Nephron (organoid): Measurements from ENCODE around the gene CDYL.
A peak's percentile ranks its signal among the peaks of the same experiment; 100 is the strongest.

ENCODE experiments used
- H3K27ac Mint-ChIP-seq, 3 experiments: 2 replicates each; pipeline ENCODE4 v1.8.0; 2020; ENCODE audit warnings: mixed read lengths in 3 of 3, mild to moderate bottlenecking in 2 of 3, moderate library complexity in 1 of 3
- H3K27me3 Mint-ChIP-seq: 2 replicates; pipeline ENCODE4 v1.8.0; 2021; ENCODE audit warnings: low read depth, mild to moderate bottlenecking, moderate library complexity, mixed read lengths
- H3K36me3 Mint-ChIP-seq: 2 replicates; pipeline ENCODE4 v1.8.0; 2020; ENCODE audit warnings: low read depth, mixed read lengths
- H3K4me1 Mint-ChIP-seq: 2 replicates; pipeline ENCODE4 v1.8.0; 2020; ENCODE audit warnings: mixed read lengths
- H3K4me3 Mint-ChIP-seq, 3 experiments: 2 replicates each; pipeline ENCODE4 v1.8.0; 2020; ENCODE audit warnings: mild to moderate bottlenecking in 3 of 3, mixed read lengths in 3 of 3, moderate library complexity in 2 of 3
- H3K9me3 Mint-ChIP-seq: 2 replicates; pipeline ENCODE4 v1.8.0; 2020; ENCODE audit warnings: mixed read lengths
- TF ChIP-seq, protein P1 (sequence below), 3 experiments: fragments of 200-600 bp; sonication (generic); IDR thresholded peaks; one replicate each; pipeline ENCODE4 v1.5.0; 2021; ENCODE audit warnings: antibody characterized with exemption in 3 of 3; ENCODE audit not compliant: unreplicated experiment in 3 of 3

Gene CDYL

GRCh38 chr6:4935975-4936680 lies 159.9 kb downstream of the CDYL start:
- H3K4me1 Mint-ChIP-seq, result peaks cover 45% of the 10 kb centered on the region
- TF ChIP-seq, protein P1, sequence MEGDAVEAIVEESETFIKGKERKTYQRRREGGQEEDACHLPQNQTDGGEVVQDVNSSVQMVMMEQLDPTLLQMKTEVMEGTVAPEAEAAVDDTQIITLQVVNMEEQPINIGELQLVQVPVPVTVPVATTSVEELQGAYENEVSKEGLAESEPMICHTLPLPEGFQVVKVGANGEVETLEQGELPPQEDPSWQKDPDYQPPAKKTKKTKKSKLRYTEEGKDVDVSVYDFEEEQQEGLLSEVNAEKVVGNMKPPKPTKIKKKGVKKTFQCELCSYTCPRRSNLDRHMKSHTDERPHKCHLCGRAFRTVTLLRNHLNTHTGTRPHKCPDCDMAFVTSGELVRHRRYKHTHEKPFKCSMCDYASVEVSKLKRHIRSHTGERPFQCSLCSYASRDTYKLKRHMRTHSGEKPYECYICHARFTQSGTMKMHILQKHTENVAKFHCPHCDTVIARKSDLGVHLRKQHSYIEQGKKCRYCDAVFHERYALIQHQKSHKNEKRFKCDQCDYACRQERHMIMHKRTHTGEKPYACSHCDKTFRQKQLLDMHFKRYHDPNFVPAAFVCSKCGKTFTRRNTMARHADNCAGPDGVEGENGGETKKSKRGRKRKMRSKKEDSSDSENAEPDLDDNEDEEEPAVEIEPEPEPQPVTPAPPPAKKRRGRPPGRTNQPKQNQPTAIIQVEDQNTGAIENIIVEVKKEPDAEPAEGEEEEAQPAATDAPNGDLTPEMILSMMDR (IDR thresholded peaks at IDR 0.05; ENCODE audit: unreplicated experiment in 3 of 3), result no peak
- peaks cover 11% of the 10 kb centered on the region for H3K36me3 Mint-ChIP-seq
- no peaks in the 10 kb centered on the region for H3K9me3 Mint-ChIP-seq
- no peaks in the 10 kb centered on the region for H3K27me3 Mint-ChIP-seq
- no peak overlapping the region for H3K4me3 Mint-ChIP-seq
- H3K27ac Mint-ChIP-seq, result peak overlapping the region in 2 of 3 experiments; percentile 72 to 86

- Mint-ChIP-seq H3K4me1 (peaks cover 45% of the 10 kb centered on the region), H3K9me3 (no peaks in the 10 kb centered on the region), H3K4me3 (no peak overlapping the region), H3K27ac (peak overlapping the region in 2 of 3 experiments; percentile 72 to 86), H3K36me3 (peaks cover 11% of the 10 kb centered on the region), H3K27me3 (no peaks in the 10 kb centered on the region)
- TF ChIP-seq, protein P1 (IDR thresholded peaks at IDR 0.05; ENCODE audit: unreplicated experiment in 3 of 3), result peak; percentile 61 to 78 (median 70)
Measured at GRCh38 chr6:4936681-4937041, 160.5 kb downstream of the CDYL start.

DNA sequence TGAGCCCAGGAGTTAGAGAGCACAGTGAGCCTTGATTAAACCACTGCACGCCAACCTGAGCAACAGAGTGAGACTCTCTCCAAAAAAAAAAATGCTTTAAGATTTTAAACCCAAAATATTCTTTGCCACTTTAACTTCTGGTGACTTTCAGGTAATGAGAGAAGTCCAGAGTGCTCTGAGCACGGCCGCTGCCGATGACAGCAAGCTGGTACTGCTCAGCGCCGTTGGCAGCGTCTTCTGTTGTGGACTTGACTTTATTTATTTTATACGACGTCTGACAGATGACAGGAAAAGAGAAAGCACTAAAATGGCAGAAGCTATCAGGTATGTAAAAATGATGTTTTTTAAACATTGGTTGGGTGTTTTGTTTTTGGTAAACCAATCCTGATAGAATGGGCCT lies 161.2 kb downstream of the CDYL start:
- Mint-ChIP-seq H3K9me3 (no peaks in the 10 kb centered on the region), H3K27ac (no peak overlapping the region), H3K36me3 (peaks cover 11% of the 10 kb centered on the region)

GRCh38 chr6:4939241-4939640 lies 163.0 kb downstream of the CDYL start:
- Mint-ChIP-seq H3K27me3 (no peaks in the 10 kb centered on the region), H3K36me3 (peaks cover 20% of the 10 kb centered on the region), H3K27ac (no peak overlapping the region), H3K9me3 (no peaks in the 10 kb centered on the region), H3K4me1 (peaks cover 49% of the 10 kb centered on the region), H3K4me3 (no peak overlapping the region)
- TF ChIP-seq, protein P1 (IDR thresholded peaks at IDR 0.05; ENCODE audit: unreplicated experiment in 3 of 3), result no peak

More for the DNA sequence above, 161.2 kb downstream of the CDYL start:
- TF ChIP-seq, protein P1 (IDR thresholded peaks at IDR 0.05; ENCODE audit: unreplicated experiment in 3 of 3), result no peak
- Mint-ChIP-seq H3K27me3 (no peaks in the 10 kb centered on the region), H3K4me1 (peaks cover 50% of the 10 kb centered on the region), H3K4me3 (no peak overlapping the region)

GRCh38 chr6:4940416-4940815 lies 164.2 kb downstream of the CDYL start:
- TF ChIP-seq, protein P1 (IDR thresholded peaks at IDR 0.05; ENCODE audit: unreplicated experiment in 3 of 3), result no peak
- peaks cover 44% of the 10 kb centered on the region for H3K4me1 Mint-ChIP-seq
- H3K27me3 Mint-ChIP-seq, result no peaks in the 10 kb centered on the region
- no peaks in the 10 kb centered on the region for H3K9me3 Mint-ChIP-seq
- H3K36me3 Mint-ChIP-seq, result peaks cover 31% of the 10 kb centered on the region
- no peak overlapping the region for H3K27ac Mint-ChIP-seq
- H3K4me3 Mint-ChIP-seq, result no peak overlapping the region
